Dermis microvascular lymphatic vessel endothelial cell (primary cell): ENCODE measurements around the gene IFT81. TPM values are rescaled to one million over a fixed set of nuclear protein-coding genes. Genes with fewer than 3 reads are reported as not detected.
A peak's percentile ranks its signal among the peaks of the same experiment; 100 is the strongest.

ENCODE experiments used
- DNase-seq, 2 donors: peaks; one replicate each; pipeline versions ENCODE4 v3.0.0 to v3.0.0-alpha.2; 2010; ENCODE audit warnings: low read depth in 2 of 2
- total RNA-seq: library from RNA; depleted of rRNA; stranded (reverse); fragments of >200 nt; gene quantifications from 2 replicates; pipeline ENCODE4 v1.2.1, GENCODE V29; 2014

The IFT81 gene
- total RNA-seq, 1 donor from 2014 or later: 5.3 TPM

DNA sequence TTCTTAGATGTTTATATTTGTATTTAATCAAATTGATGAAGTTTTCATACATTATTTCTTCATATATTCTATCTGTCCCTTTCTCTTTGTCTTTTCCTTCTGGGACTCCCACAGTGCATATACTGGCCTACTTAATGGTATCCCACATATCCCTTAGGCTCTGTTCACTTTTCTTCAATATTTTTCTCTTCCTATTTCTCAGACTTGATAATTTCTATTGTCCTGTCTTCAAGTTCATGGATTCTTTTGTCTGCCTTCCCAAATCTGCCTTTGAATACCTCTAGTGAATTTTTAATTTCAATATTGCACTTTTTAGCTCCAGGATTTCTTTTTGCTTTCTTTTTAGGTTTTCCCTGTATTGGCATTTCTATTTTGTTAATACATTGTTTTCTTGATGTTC, 33.4 kb downstream of the IFT81 start:
- DNase-seq: no peak

GRCh38 chr12:110159671-110160245, 35.6 kb downstream of the IFT81 start:
- no peak for DNase-seq

GRCh38 chr12:110165540-110166159, 41.5 kb downstream of the IFT81 start:
- no peak for DNase-seq

DNA sequence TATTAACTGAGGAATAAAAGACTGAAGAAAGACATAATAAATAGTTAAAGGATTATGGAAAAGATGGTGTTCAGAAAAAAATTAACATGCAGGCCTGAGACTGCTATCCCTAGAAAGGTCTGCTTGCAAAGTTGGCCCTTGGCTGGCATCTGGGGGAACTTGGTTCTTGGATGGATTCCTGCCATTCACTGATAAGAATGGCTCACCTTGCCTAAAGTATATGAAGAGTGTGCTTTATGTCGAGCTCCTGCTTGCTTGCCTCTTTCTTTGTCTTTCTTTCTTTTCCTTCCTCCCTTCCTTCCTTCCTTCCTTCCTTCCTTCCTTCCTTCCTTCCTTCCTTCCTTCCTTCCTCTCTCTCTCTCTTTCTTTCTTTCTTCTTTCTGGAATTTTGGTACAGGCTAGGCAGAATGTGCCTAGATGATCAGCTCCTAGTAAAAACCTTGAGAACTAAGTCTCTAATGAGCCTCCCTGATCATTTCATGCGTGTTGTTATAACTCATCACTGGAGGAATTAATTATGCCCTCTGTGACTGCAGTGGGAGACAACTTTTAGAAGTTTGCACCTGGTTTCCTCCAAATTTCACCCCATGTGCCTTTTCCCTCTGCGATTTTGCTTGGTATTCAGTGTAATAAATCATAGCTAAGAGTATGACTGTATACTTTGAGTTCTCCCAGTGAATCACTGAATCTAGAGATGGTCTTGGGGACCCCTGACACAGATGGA, 44.7 kb downstream of the IFT81 start:
- DNase-seq: no peak

DNA sequence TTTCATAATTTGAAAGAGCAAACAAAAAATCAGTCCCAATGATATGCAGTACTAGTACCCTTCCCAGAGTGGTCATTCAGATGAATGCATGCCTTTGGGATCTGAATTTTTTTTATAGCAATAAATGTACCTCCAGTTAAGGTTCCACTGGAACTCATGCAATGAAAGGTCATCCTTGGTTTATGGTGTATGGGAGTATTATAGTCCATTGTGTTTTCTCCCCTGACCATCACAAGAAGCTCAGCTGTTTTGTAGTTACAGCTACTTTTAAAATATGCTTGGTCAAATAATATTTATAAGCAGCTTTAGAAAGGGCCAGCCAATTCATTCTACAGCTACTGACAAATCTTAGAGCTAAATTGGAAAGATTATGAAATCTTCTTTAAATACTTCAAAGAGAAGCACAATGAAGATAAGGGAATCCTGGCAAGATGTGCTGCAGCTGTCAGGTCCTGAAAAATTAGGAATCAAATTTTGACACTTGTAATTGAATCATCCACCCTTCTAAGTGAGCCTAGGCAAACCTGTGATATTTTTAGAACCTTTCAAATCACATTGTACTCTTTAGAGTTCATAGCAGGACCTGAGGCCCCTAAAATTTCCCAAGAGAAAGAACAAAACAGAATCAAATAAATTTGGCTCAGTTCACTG, 46.5 kb downstream of the IFT81 start:
- no peak for DNase-seq

GRCh38 chr12:110171186-110171538, 47.0 kb downstream of the IFT81 start:
- no peak for DNase-seq

GRCh38 chr12:110171636-110172035, 47.5 kb downstream of the IFT81 start:
- DNase-seq: no peak

DNA sequence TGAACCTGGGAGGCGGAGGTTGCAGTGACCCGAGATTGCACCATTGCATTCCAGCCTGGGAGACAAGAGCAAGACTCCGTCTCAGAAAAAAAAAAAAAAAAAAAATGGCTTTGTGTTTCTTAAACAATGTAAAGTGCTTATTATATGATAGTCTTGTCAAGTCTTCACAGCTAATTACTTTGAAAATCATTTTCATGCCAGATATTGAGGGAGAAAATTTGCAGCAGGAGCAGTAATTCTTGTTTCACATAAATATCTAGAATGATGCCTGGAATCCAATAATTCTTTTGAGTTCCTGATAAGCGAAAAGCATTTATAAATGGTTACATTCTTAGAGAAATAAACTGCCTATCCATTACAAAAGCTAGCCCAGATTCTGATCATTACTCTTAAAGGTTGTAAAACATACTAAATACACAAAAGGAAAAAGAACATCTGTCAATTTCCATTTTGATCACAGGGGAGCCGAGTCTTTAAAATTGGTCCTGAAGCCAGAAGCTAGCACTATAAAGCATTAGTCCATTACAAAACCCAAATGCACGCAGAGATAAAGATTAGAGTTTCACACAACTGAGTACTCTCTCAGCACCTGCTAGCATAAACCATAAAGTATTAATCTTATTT, 50.3 kb downstream of the IFT81 start:
- DNase-seq: no peak

GRCh38 chr12:110175201-110175600, 51.0 kb downstream of the IFT81 start:
- DNase-seq: no peak

DNA sequence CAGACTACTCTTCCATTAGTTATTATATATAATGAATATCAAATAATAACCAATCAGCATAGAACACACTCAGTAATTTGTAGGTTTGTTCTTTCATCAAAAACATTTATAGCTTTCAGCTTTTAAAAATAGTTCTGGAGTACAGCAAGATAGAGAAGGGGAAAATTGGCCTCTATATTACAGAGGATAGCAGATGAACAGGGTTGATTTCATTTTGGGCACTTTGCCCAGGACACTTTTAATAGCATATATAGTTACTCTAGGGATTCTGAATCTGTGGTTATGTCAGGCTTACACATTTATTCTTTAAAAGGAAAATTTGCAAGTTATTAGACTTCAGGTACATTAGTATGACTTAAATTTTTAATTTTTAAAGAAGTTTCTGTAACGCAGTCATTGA, 52.6 kb downstream of the IFT81 start:
- DNase-seq: no peak

- no peak for DNase-seq
Measured at GRCh38 chr12:110179291-110179690, 55.1 kb downstream of the IFT81 start.

GRCh38 chr12:110180591-110181005, 56.4 kb downstream of the IFT81 start:
- no peak for DNase-seq

DNA sequence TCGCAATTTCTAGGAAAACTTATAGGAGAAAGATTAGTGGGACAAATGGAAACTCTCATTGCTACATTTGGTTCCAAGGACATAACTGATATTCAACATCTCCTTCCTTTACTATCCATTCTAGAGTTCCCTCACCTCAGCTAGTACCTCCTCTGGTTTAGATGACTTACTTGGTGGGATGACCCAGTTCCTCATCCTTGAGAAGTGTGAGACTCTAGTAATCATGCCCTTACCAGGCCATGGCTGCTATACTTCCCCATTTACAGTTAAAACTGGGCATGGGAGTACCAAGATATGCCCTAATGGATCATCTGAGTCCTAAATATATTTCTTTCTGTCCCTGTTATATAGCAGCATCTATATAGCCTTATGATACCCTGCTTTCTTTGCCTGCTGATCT, 58.1 kb downstream of the IFT81 start:
- no peak for DNase-seq

- DNase-seq: no peak
Measured at GRCh38 chr12:110183386-110183785, 59.2 kb downstream of the IFT81 start.

DNA sequence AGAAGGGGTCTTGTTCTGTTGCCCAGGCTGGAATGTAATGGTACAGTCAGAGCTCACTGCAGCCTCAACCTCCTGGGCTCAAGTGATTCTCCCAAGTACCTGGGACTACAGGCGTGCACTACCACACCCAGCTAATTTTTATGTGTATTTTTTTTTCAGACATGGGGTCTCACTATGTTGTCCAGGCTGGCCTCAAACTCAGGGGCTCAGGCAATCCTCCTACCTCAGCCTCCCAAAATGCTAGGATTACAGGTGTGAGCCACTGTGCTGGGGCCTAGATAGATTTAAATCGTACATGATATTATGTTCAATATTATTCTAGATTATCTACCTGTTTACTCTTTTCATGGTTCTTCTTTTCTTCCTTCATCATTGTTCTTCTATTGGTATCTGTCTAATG, 61.5 kb downstream of the IFT81 start:
- DNase-seq: no peak

DNA sequence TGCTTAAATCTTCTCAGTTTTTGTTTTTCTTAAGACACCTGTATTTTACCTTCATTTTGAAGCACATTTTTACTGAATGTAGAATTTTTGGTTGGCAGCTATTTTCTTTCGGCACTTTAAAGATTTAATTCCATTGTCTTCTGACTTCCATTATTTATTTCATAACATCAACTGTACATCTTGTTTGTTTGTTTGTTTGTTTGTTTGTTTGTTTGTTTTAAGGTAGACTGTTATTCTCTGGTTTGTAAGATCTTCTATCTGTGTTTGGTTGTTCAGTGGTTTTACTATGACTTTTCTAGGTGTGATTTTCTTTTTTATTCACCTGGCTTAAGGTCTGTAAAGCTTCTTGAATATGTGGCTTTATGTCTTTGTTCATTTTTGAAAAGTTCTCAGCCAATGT, 61.9 kb downstream of the IFT81 start:
- DNase-seq: no peak

GRCh38 chr12:110193196-110193595, 69.0 kb downstream of the IFT81 start:
- no peak for DNase-seq

DNA sequence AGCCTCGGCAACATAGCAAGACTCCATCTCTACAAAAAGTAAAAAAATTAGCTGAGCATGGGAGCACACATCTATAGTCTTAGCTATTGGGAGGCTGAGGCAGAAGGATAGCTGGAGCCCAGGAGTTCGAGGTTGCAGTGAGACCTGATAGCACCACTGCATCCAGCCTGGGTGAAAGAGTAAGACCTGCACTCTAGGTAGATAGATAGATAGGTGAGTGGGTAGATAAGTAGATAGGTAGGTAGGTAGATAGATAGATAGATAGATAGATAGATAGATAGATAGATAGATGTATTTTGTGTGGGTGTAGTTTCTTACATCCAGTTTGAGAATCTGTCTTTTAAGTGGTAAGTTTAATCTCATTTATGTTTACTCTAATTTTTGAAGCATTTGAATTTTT, 72.8 kb downstream of the IFT81 start:
- DNase-seq: no peak

GRCh38 chr12:110198386-110198785, 74.2 kb downstream of the IFT81 start:
- no peak for DNase-seq

DNA sequence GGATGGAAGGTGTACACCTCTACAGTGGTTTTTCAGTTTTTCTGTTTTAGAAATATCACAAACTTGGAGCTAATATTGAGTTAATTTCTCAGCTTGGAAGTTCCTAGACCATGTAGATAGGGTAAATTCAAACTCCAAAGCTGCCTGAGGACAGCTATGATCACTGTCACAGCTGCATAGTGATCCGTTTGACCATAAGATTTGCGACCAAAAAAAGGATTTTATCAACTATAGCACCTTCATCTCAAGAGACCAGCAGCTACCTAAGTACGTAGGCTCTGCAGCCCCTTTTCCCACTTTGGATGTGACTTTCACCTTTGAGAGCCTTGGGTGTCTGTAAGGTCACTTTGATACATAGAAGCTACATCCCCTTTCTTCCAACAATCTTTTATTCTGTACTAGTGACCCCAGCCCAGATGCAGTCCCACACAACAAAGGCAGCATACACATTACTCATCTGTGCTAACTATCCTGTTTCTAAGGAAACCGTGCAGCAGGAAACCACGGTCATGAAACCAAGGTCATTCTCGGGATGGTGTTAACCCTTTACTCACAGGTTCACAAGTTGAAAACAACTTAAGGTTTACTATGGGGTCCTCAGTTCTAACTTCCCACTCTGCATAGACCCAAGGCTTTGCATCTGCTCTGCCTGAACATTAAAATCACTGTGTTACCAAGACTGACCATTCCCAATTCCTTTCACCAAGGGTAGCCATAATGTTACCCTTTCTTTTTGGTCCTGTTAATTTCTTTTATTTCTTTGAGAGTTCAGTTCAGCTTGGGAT, 75.4 kb downstream of the IFT81 start:
- peak; percentile 75 to 93 for DNase-seq

GRCh38 chr12:110200124-110200417, 75.9 kb downstream of the IFT81 start:
- no peak for DNase-seq

- no peak for DNase-seq
Measured at GRCh38 chr12:110201995-110202394, 77.8 kb downstream of the IFT81 start.
